Stimulated activated CD4-positive, alpha-beta T cell treated with anti-CD3 and anti-CD28 coated beads, Interleukin-12 subunit alpha, Interleukin-12 subunit beta, amount 100 ng/mL, for 48 hours (primary cell): ENCODE measurements around the gene PTPRN2.
"Not testable (repeated sequence)": the region's sequence is repeated elsewhere in the genome, so short reads cannot be mapped to it uniquely, and the experiment has no call there.

Experiments
- DNase-seq, 3 donors: peaks; one replicate each; pipeline ENCODE4 v3.0.0-alpha.2; 2020; ENCODE audit warnings: low read depth in 2 of 3, low spot score in 1 of 3

PTPRN2 gene

DNA sequence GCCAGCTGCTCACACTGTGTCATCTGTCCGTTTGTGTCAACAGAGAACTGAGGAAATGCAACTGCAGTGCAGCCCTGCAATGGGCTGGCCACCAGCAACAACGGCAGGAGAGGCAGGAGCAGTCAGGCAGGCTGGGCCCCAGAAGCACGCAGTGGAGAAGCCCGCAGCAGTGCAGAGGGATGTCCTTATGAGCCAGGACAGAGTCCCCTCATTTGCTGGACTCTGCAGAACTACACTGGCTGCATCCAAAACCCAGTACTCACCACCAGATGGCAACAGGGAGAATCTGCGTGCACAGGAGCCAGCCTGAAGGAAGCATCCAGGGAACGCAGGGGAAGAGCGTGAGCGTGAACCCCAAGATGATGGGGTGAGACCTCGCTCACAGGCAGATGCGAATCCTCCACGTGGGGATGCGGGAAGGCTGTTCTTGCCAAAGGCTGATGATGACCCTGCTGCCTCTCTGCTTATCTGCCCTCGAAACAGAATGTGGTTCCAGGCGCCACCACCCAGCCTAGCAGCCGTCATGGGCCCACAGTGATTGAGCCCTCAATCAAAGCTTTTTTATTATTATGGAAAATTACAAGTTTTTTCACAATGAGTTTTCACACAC lies 232.1 kb downstream of the PTPRN2 start:
- no peak for DNase-seq

DNA sequence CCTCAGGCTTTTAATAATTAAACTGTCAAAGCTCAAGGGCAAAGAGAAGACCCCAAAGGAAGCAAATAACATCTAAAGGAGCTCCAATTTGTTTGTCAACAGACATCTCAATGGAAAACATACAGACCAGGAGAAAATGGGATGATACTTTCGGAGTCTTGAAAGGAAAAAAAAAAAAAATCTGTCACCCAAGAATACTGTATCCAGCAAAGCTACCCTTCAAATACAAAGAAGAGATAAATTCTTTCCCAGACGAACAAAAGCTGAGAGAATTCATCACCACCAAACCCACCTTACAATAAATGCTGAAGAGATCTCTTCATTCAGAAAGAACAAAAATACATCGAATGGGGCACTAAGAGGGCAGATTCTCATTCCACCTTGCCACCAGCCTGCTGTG lies 232.8 kb downstream of the PTPRN2 start:
- no peak for DNase-seq

DNA sequence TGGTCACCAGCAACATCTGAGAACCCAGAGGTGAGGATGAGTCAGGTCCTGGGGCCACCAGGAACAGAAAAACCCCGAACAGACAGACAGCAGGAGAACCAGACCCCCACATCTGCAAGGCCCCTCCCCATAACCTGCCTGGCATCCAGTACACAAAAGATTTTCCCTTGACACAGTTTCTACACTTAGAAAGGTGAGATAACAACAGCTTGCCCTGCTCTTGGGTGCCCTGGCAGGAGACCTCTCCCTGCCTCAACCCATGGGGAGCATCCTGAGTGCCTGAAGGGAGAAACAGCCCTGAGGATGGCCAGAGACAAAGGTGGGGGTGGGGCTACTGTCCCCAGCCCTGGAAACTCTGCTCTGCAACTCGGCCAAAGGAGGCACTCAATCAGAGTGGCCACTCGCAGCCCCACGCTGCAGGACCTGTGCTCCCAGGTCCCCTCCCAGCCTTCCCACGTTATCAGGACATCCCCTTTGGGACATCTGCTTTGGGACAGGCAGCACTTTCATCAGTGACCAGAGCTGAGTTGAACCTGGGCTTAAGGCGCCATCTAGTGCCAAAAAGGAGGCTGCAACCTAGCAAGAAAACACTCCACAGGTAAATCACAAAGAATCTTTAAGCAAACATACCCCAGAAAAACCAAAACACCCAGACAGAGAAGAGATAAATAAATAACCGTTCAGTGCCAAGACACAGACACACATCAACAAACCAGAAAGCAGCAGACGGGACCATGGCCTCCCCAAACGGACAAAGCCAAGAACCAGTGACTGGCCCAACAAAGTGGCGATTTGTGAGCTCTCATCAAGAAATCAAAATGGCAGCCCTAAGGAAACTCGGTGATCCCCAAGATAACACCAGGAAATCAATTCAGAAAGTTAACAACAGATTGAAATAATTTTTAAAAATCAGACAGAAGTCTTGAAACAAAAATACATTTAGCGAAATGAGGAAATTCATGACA lies 233.7 kb downstream of the PTPRN2 start:
- DNase-seq: no peak

DNA sequence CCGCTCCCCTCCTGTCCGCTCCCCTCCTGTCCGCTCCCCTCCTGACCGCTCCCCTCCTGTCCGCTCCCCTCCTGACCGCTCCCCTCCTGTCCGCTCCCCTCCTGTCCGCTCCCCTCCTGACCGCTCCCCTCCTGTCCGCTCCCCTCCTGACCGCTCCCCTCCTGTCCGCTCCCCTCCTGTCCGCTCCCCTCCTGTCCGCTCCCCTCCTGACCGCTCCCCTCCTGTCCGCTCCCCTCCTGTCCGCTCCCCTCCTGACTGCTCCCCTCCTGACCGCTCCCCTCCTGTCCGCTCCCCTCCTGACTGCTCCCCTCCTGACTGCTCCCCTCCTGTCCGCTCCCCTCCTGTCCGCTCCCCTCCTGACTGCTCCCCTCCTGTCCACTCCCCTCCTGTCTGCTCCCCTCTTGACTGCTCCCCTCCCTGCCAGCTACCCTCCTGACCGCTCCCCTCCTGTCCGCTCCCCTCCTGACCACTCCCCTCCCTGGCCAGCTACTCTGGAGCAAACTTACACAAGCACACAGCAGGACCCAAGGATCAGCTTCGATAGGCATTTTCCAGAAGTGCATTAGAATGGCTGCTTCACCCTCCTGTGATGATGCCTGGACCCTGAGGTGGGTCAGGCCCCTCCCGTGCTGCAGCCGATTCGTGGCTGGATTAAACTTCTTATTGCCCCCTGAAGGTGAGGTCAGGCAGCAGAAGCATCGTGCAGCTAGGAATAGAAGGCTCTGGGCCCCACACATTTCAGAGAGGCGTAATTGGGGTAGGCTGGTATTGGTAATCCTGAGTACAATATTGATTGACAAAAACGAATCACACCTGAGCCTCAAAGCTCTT lies 235.5 kb downstream of the PTPRN2 start:
- not testable (repeated sequence) for DNase-seq

DNA sequence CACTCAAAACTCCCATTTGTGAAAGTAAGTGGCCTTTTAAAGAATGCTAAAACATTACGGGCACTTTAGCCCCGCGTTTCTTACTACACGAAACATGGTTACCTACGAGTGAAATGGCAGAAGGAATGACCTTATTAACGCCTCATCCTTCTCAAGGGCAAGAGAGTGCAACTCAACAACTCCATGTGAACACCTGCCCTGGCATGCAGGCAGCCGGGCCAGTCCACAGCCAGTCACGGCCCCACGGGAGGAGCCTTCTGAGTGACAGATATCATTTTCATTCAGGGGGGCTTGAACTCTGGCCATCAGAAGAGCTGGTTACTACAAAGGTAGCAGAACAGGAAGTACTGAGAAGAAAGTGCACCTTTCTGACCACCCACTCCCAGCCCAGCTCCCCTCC lies 236.1 kb downstream of the PTPRN2 start:
- no peak for DNase-seq

DNA sequence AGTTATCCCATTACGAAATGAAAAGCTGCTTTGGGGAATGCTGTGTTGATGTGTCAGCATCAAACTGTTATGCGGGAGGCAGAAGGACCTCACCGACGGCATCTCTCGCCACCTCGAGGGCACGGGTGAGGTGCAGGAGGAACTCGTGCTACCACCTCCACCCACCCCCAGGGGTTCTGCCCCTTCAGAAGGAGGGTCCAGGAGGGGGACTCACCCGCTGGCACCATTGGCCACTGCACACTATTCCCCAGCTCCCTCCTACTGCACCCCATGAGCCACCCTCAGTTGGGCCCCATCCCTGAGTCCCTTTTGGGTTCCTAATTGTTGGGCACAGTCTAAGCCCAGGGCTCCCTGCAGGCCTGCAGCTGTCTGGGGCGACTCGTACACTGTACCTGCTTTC lies 236.6 kb downstream of the PTPRN2 start:
- DNase-seq: no peak

DNA sequence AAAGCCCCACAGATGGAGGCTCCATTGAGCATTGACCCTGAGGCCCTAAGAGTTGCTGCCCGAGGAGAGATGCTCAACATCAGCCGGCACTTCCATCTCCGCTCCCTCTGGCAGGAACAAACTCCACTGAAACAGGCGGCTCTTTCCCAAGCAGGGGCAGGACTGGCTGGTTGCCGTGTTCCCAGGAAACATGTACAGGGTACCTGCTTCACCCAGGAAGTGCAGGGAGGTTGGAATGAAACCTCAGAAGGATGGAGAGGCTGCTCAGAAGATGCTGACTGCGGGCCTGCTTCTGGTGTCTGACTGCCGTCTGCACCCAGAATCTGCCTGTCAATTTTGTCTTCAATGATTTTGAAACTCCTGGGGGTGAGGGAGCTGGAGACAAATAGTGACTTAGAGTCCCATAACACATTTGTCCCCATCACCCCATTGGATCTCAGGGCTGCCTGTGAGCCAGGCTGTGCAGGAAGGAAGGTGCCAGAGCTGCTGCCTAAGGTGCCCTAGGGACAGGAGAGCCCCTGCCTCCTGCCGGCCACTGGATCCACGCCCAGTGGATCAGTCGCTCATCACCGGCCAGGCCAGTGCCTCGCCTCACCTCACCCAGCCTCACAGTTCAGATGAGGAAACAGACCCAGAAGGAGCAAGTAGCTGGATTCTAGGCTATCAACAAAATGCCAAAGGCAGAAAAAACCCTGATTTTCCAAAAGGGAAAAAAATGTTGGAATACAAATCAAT lies 237.3 kb downstream of the PTPRN2 start:
- no peak for DNase-seq

DNA sequence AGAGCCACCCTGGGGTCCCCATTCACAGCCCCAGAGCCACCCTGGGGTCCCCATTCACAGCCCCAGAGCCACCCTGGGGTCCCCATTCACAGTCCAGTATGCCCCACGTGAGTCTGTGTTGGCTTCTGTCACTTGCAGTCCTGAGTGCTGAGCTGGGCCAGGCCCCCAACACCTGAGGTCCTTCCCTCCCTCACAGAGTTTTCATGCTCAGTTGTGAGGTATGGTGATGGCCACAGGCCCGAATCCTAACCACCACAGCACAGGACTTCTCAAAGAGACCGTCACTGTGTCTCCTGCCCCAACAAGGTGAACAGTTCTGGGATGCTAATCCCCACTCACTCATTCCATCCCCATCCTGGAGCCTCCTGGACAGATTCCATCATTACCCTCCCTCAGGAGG lies 239.2 kb downstream of the PTPRN2 start:
- no peak for DNase-seq

DNA sequence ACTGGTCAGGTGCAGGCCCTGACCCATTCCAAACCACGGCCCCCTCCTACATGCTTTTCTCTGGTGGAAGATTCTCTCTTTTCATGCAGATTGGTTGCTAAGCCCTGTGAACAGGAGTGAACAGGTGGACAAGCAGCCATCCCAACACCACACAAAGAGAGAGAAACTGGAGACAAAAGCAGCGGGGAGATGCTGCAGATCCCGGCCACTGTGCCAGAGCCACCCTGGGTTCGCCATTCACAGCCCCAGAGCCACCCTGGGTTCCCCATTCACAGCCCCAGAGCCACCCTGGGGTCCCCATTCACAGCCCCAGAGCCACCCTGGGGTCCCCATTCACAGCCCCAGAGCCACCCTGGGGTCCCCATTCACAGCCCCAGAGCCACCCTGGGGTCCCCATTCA lies 239.6 kb downstream of the PTPRN2 start:
- DNase-seq: not testable (repeated sequence)

DNA sequence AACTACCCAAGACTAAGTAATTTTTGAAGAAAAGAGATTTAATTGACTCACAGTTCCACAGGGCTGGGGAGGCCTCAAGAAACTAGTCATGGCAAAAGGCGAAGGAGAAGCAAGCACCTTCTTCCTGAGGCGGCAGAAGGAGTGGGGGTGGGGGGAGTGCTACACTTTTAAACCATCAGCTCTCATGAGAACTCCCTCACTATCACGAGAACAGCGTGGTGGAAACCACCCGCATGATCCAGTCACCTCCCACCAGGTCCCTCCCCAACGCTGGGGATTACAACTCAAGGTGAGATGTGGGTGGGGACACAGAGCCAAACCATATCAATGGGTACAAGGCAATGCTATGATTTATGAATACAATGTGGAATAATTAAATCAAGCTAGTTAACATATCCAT lies 241.9 kb downstream of the PTPRN2 start:
- no peak for DNase-seq

DNA sequence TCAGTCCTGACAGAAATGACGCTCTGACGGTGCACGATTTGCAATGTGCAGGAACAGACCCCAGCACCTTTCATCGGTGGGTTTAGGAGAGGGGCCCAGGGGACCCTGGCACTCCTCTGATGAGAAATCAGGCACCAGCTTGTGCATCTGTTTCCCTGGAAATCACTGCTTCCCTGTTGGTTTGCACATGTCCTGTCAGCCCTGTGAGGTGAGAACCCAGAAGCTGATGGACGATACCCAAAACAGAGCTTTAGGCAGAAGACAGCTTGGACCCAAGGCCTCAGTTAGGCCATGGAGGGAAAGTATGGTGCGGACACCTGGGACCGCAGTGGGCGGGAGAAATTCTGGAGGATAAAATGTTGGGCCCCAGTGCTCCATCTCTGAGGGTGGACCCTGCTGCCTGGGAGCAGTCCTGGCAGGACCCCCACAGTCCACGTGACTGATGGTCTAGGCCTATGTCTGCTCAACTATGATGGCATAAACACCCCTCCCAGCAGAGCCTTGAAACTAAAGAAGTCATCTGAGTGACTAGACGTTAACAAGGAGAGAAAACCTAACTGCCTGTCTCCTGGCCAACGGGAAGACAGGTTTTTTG lies 242.8 kb downstream of the PTPRN2 start:
- DNase-seq: no peak

DNA sequence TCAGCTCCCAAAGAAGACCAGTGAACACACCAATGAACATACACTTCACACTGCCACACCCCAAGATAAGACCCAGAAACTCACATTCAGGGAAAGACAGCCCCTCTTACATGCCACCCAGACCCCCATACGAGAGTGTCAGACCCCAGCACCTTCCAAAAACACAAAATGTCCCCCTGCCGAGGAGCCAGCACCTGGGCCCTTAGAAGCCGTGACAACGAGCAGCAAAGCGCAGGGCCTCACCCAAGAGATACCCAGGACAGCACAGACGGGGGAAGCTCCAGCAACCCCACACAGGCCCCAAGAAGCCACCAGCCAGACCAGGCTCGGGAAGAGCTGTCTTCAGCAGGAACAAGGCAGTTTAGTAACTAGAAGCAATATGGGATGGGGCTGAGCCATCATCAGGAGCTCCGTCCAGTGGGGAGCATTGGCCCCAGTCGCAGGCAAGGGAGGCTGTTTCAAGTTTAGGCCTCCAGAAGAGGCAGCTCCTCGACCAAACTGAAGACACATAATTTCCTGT lies 243.6 kb downstream of the PTPRN2 start:
- no peak for DNase-seq

DNA sequence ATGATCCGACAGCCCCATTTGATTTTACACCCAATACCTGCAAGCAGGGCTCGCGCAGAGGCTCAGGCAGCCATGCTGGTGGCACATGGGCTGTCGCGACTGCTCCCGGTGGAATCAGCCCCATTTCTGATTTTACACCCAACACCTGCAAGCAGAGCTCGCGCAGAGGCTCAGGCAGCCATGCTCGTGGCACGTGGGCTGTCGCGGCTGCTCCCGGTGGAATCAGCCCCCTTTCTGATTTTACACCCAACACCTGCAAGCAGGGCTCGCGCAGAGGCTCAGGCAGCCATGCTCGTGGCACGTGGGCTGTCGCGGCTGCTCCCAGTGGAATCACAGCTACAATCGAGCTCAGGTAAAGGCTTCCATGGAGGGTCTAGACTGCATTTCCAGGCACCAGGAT lies 244.1 kb downstream of the PTPRN2 start:
- no peak for DNase-seq

DNA sequence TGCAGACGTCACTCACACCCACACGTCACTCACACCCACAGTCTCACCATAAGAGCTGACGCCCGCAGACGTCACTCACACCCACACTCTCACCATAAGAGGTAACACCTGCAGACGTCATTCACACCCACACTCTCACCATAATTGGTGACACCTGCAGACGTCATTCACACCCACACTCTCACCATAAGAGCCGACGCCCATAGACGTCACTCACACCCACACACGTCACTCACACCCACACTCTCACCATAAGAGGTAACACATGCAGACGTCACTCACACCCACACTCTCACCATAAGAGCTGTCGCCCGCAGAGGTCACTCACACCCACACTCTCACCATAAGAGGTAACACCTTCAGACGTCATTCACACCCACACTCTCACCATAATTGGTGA lies 246.5 kb downstream of the PTPRN2 start:
- not testable (repeated sequence) for DNase-seq

DNA sequence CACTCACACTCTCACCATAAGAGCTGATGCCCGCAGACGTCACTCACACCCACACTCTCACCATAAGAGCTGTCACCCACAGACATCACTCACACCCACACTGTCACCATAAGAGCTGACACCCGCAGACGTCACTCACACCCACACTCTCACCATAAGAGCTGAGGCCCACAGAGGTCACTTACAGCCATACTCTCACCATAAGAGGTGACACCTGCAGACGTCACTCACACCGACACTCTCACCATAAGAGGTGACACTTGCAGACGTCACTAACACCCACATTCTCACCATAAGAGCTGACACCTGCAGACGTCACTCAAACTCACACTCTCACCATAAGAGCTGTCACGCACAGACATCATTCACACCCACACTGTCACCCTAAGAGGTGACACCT lies 250.7 kb downstream of the PTPRN2 start:
- not testable (repeated sequence) for DNase-seq

DNA sequence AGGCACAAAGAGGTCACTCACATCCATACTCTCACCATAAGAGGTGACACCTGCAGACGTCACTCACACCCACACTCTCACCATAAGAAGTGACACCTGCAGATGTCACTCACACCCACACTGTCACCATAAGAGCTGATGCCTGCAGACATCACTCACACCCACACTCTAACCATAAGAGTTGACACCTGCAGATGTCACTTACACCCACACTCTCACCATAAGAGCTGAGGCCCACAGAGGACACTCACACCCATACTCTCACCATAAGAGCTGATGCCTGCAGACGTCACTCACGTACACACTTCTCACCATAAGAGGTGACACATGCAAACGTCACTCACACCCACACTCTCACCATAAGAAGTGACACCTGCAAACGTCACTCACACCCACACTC lies 255.1 kb downstream of the PTPRN2 start:
- not testable (repeated sequence) for DNase-seq

DNA sequence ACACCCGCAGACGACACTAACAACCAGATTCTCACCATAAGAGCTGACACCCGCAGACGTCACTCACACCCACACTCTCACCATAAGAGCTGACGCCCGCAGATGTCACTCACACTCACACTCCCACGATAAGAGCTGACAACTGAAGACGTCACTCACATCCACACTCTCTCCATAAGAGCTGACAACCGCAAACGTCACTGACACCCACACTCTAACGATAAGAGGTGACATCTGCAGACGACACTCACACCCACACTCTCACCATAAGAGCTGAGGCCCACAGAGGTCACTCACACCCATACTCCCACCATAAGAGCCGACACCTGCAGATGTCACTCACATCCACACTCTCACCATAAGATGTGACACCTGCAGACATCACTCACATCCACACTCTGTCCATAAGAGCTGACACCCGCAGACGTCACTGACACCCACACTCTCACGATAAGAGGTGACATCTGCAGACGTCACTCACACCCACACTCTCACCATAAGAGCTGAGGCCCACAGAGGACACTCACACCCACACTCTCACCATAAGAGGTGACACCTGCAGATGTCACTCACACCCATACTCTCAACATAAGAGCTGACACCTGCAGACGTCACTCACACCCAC lies 255.7 kb downstream of the PTPRN2 start:
- not testable (repeated sequence) for DNase-seq

DNA sequence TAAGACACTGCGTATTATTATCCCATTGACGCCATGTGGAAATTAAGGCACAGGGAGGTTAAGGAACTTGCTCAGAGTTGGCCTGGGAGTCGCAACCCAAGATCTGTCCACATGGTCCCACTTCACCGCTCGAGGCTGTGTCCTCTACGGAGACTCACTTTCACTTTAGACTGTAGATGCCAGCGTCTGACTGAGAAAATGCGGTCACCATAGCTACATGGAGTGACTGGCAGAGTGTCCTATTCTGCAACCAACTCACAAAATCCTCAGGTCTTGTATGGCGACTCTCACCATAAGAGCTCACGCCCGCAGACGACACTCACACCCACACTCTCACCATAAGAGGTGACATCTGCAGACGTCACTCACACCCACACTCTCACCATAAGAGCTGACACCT lies 257.9 kb downstream of the PTPRN2 start:
- DNase-seq: no peak

DNA sequence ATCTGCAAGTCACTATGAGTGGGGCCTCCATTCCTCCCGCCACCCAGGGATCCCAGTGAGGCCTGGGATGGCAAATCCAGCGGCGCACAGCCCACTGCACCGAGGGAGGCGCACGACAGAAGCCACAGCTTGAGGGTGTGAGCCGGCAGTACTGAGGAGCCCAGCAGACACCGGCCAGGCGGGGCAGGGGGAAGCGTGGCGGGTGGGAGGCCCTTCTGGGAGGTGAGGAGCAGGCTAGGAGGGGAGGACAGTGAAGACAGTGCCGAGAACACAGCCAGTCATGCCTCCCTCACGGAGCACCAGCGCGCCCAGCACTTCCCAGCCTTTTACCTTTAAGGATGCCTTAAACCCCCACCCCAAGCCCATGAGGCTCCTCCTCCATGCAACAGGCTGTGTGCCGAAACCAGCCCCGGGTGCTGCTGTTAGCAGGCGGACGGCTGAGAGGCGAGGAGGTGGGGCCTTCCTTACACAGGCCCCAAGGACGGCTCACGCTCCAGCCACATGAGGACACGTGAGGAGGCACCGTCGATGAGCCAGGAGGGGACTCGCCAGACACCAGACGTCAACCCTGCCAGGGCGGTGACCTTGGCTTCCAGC lies 258.5 kb downstream of the PTPRN2 start:
- DNase-seq: no peak
